ENCODE measurements around the gene CLIC6.

DNA sequence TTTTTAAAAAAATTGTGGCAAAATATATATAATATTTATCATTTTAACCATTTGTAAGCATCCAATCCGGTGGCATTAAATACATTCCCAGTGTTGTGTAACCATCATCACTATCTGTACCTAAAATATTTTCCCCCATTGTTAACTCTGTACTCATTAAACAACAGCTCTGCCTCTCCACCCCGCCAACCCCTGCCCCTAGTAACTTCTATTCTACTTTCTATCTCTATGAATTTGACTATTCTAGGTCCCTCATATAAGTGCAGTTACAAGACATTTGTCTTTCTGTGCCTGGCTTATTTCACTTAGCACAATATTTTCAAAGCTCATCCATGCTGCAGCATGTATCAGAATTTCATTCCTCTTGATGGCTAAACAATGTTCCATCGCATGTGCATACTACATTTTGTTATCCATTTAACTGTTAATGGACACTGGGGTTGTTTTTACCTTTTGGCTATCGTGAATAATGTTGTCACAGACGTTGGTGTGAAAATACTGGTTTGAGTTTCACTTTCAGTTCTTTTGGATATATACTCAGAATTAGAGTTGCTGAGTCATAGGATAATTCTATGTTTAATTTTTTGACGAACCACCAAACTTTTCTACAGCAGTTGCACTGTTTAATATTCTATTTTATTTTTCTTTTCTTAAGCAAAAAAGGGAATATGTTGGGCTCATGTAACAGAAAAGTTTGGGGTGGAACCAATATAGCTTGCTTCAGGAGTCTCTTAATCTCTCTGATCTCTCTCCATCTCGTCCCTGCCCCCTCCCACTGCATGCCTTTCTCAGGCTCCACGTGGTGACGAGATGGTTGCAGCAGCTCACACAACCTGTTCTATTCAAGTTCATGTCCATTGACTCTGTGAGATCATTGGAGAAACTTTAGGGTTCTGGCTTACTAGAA, 28.7 kb upstream of the CLIC6 start:
- no peak for TF ChIP-seq EZH2 (IDR thresholded peaks at IDR 0.05; ENCODE audit: borderline replicate concordance, low read length)
- TF ChIP-seq, protein P1, sequence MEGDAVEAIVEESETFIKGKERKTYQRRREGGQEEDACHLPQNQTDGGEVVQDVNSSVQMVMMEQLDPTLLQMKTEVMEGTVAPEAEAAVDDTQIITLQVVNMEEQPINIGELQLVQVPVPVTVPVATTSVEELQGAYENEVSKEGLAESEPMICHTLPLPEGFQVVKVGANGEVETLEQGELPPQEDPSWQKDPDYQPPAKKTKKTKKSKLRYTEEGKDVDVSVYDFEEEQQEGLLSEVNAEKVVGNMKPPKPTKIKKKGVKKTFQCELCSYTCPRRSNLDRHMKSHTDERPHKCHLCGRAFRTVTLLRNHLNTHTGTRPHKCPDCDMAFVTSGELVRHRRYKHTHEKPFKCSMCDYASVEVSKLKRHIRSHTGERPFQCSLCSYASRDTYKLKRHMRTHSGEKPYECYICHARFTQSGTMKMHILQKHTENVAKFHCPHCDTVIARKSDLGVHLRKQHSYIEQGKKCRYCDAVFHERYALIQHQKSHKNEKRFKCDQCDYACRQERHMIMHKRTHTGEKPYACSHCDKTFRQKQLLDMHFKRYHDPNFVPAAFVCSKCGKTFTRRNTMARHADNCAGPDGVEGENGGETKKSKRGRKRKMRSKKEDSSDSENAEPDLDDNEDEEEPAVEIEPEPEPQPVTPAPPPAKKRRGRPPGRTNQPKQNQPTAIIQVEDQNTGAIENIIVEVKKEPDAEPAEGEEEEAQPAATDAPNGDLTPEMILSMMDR (conservative IDR thresholded peaks at IDR 0.05 in 1 of 2, IDR thresholded peaks at IDR 0.05 in 1 of 2; ENCODE audit: extremely low read depth in 1 of 2, insufficient read depth in 1 of 2, low read depth in 1 of 2, low read length in 2 of 2) = no peak
